ENCODE measurements around the gene C1QTNF12. TPM values are rescaled to one million over a fixed set of nuclear protein-coding genes. Genes with fewer than 3 reads are reported as not detected.

The C1QTNF12 gene
- total and polyA plus RNA-seq, 2 experiments from 2014 or later = 4.1 to 4.2 TPM

DNA sequence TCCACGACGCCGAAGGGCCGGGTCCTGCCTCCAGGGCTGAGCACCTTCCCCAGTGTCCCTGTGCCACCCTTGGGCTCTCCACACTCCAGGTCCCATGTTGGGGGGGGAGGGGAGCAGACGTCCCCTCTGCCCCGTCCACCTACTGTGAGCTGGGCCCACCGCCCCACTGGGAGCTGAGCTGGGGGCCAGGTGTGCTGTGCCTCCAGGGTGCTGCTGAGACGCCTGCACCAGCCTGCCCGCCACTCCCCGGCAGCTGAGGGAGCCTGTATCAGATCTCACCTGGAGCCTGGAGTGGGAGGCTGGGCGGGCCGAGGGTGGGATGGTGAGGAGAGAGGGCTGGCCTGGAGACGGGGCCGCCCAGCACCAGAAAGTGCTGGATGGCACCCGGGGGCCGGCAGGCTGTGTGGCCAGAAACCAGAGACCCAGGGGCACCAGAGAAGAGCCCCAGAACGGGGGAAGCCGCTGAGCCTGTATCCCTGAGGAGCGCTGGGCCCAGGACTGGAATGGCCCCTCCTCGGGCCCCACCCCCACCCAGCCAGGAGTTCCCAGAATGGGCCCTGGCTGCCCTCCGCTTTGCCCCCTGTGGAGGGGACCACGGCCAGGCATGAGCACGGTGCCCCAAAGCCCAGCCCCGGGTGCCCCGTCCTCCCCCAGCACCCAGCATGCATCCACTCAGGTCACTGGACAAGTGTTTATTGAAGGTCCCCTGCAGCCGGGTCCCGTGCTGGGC is 43.5 kb downstream of the C1QTNF12 start (continued):
- TF ChIP-seq, protein P1, sequence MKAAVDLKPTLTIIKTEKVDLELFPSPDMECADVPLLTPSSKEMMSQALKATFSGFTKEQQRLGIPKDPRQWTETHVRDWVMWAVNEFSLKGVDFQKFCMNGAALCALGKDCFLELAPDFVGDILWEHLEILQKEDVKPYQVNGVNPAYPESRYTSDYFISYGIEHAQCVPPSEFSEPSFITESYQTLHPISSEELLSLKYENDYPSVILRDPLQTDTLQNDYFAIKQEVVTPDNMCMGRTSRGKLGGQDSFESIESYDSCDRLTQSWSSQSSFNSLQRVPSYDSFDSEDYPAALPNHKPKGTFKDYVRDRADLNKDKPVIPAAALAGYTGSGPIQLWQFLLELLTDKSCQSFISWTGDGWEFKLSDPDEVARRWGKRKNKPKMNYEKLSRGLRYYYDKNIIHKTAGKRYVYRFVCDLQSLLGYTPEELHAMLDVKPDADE (IDR thresholded peaks at IDR 0.05) = no peak
- TF ChIP-seq EZH2phosphoT487 (IDR thresholded peaks at IDR 0.05; ENCODE audit: unreplicated experiment) (no peak), NANOG (IDR thresholded peaks at IDR 0.05; ENCODE audit: borderline replicate concordance) (no peak)

DNA sequence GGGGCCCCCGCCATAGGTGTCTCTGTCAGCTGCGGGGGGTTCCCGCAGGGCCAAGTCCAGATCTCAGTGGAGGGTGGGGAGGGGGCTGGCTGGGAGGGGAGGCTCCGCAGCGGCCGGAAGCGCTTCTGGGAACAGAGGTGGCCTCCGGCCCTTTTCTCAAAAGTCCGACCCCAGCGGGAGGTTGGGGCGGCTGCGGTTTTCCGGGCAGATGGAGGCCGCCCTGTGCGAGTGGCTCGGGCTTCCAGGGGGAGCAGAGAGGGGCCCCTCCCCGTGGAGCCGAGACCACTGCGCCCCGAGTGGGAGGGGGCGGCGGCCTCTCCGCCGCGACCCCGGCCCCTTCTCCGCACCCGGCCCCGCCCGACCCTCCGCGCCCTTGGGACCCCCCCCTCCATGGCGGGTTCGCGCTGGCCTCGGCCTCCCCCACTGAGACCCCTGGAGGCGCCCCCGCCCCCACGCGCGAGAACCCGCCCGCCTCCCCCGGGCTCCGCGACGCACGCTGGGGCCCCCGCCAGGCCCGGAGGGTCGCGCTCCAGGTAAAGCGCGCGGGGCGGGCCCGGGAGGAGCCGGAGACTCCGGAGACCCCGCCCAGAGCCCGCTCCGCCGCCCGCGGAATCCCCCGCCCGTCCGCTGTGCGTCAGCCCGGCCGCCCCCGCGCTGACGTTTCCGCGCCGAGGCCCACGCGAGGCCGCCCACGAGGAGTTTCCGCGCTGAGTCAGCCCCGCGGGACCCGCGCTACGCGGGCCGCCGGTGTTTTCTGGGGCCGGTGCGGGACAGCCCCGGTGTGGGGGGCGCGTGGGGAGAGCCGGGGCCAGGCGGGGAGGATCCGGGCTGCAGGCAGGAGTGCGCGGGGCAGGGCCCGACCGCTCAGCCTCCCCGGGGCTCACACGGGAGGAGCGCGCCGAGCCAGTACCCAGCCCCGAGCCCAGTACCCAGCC is 45.4 kb downstream of the C1QTNF12 start:
- ATAC-seq (peak; percentile 53), DNase-seq (ENCODE audit: low spot score) (peak; percentile 68)
- peaks cover 3% of the 10 kb centered on the region for H3K27me3 Mint-ChIP-seq (ENCODE audit: insufficient read depth, low read depth, poor library complexity)
- Histone ChIP-seq H3K27me3 (ENCODE audit: insufficient read depth) (peaks cover 7% of the 10 kb centered on the region; the same call in 1 of the 2 replicates), H3K79me2 (replicated peaks; ENCODE audit: insufficient read depth) (no peaks in the 10 kb centered on the region), H3K9me2 (ENCODE audit: insufficient read depth) (no peaks in the 10 kb centered on the region), H3K4me2 (peak overlapping the region; percentile 75), H3F3A (replicated peaks; ENCODE audit: low read depth) (no peaks in the 10 kb centered on the region), H3K4me1 (ENCODE audit: insufficient read depth) (no peaks in the 10 kb centered on the region), H3K27ac (ENCODE audit: low read depth) (no peak overlapping the region), H4K20me1 (replicated peaks; ENCODE audit: insufficient read depth) (no peaks in the 10 kb centered on the region), H3K36me3 (ENCODE audit: insufficient read depth) (no peaks in the 10 kb centered on the region), H3K4me3 (peak overlapping the region; percentile 56), H2AFZ (no peak overlapping the region)
- H3K36me3 Mint-ChIP-seq (ENCODE audit: low read depth) = no peaks in the 10 kb centered on the region
- H3K4me3 Mint-ChIP-seq = peak overlapping the region; percentile 46; the same call in 1 of the 3 replicates
- no peaks in the 10 kb centered on the region; the same call in 2 of the 3 replicates for H3K4me1 Mint-ChIP-seq
- no peak overlapping the region for H3K27ac Mint-ChIP-seq
- 0 out of 3 replicates have a peak, but pooled peaks cover 3% of the 10 kb centered on the region for H3K9me3 Mint-ChIP-seq
- TF ChIP-seq EZH2phosphoT487 (IDR thresholded peaks at IDR 0.05; ENCODE audit: unreplicated experiment) = no peak
- peak; percentile 31 for TF ChIP-seq EZH2 (IDR thresholded peaks at IDR 0.05; ENCODE audit: low read depth, unreplicated experiment)

DNA sequence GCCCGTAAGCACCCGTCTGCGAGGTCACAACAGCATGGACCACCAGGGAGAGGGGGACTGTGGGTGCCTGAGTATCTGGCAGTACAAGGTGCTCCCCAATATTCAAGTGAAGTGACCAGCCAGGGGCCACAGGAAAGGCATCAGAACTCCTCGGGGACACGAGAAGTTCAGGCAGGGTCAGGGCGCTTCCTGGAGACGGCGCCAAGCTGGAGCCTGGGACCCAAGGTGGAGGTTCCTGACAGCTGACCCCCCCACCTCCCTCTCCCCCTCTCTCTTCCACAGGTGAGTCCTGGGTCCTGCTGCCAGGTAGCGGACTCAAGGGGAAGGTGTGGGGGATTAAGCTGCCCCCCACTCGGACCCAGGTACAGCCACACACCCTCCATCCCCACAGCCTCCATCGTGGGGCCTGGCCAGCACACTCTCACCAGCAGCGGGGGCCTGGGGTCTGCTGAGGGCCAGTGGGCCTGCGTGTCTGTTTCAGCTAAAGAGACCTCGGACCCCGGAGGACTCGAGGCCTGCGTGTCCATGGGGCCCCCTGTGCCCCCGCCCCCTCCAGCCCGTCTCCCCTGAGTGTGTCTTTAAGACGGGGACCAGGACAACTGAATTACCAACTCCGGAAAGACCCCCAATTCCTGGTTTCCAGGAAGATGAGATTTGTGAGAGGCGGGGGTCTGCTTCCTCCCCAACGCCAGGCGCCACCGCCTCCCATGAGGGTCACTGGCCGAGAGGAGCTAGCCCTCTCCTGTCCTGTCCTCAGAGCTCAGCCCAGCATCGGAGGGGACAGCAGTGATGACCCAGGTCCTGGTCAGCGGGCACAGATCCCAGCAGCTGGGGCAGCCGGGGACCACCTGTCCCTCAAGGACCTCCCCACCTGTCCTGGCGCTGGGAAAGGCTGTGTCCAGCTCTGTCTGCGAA is 46.3 kb downstream of the C1QTNF12 start:
- ATAC-seq (no peak), DNase-seq (ENCODE audit: low spot score) (peak; percentile 5)
- no peak overlapping the region for H3K27ac ChIP-seq (ENCODE audit: low read depth)
- peak overlapping the region; percentile 75 for H3K4me2 ChIP-seq
- H3K4me1 Mint-ChIP-seq = no peaks in the 10 kb centered on the region; the same call in 2 of the 3 replicates
- no peaks in the 10 kb centered on the region for H3K36me3 Mint-ChIP-seq (ENCODE audit: low read depth)
- H3K4me1 ChIP-seq (ENCODE audit: insufficient read depth) = no peaks in the 10 kb centered on the region
- no peaks in the 10 kb centered on the region for H3K36me3 ChIP-seq (ENCODE audit: insufficient read depth)
- peaks cover 3% of the 10 kb centered on the region for H3K27me3 Mint-ChIP-seq (ENCODE audit: insufficient read depth, low read depth, poor library complexity)
- H3K79me2 ChIP-seq (replicated peaks; ENCODE audit: insufficient read depth) = no peaks in the 10 kb centered on the region
- no peak overlapping the region for H2AFZ ChIP-seq
- H4K20me1 ChIP-seq (replicated peaks; ENCODE audit: insufficient read depth) = no peaks in the 10 kb centered on the region
- H3K27ac Mint-ChIP-seq = no peak overlapping the region
- peak overlapping the region; percentile 56 for H3K4me3 ChIP-seq
- H3K9me3 Mint-ChIP-seq = peaks cover 5% of the 10 kb centered on the region
- H3K27me3 ChIP-seq (ENCODE audit: insufficient read depth) = no peaks in the 10 kb centered on the region
- H3K4me3 Mint-ChIP-seq = peak overlapping the region; percentile 46
- no peaks in the 10 kb centered on the region for H3F3A ChIP-seq (replicated peaks; ENCODE audit: low read depth)
- no peaks in the 10 kb centered on the region for H3K9me2 ChIP-seq (ENCODE audit: insufficient read depth)
- no peak for TF ChIP-seq NANOG (IDR thresholded peaks at IDR 0.05; ENCODE audit: borderline replicate concordance)
- no peak for TF ChIP-seq EZH2 (IDR thresholded peaks at IDR 0.05; ENCODE audit: low read depth, unreplicated experiment)
- no peak for TF ChIP-seq ZNF114 (CRISPR knock-in tag; IDR thresholded peaks at IDR 0.05)
- no peak for TF ChIP-seq JUNB (IDR thresholded peaks at IDR 0.05; ENCODE audit: unreplicated experiment)
- TF ChIP-seq CREB1 (CRISPR knock-in tag; IDR thresholded peaks at IDR 0.05; ENCODE audit: low read depth) = no peak
- no peak for TF ChIP-seq CTCF (conservative IDR thresholded peaks at IDR 0.05; ENCODE audit: low read depth in 2 of 2)
- TF ChIP-seq, protein P2, sequence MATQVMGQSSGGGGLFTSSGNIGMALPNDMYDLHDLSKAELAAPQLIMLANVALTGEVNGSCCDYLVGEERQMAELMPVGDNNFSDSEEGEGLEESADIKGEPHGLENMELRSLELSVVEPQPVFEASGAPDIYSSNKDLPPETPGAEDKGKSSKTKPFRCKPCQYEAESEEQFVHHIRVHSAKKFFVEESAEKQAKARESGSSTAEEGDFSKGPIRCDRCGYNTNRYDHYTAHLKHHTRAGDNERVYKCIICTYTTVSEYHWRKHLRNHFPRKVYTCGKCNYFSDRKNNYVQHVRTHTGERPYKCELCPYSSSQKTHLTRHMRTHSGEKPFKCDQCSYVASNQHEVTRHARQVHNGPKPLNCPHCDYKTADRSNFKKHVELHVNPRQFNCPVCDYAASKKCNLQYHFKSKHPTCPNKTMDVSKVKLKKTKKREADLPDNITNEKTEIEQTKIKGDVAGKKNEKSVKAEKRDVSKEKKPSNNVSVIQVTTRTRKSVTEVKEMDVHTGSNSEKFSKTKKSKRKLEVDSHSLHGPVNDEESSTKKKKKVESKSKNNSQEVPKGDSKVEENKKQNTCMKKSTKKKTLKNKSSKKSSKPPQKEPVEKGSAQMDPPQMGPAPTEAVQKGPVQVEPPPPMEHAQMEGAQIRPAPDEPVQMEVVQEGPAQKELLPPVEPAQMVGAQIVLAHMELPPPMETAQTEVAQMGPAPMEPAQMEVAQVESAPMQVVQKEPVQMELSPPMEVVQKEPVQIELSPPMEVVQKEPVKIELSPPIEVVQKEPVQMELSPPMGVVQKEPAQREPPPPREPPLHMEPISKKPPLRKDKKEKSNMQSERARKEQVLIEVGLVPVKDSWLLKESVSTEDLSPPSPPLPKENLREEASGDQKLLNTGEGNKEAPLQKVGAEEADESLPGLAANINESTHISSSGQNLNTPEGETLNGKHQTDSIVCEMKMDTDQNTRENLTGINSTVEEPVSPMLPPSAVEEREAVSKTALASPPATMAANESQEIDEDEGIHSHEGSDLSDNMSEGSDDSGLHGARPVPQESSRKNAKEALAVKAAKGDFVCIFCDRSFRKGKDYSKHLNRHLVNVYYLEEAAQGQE (IDR thresholded peaks at IDR 0.05; ENCODE audit: unreplicated experiment) = no peak
- TF ChIP-seq ZNF331 (CRISPR knock-in tag; IDR thresholded peaks at IDR 0.05; ENCODE audit: low read depth) = no peak
